GM19438 (cell line): ENCODE results near the gene MLF1.
"Not testable (repeated sequence)": the region's sequence is repeated elsewhere in the genome, so short reads cannot be mapped to it uniquely, and the experiment has no call there.

Experiments
- ATAC-seq: cut with Tn5 transposase; IDR thresholded peaks from one replicate; pipeline ENCODE4 v1.9.1; 2021; ENCODE audit warnings: low read depth; ENCODE audit not compliant: unreplicated experiment

The MLF1 gene

GRCh38 chr3:158570999-158571702 lies at the start of gene MLF1:
Gene MLF1 (plus strand): TSS chr3:158571194. CDS start chr3:158571301, 107 bp downstream.
- peak; percentile 99 for ATAC-seq

GRCh38 chr3:158522221-158523136 lies 48.5 kb upstream of the MLF1 start:
- ATAC-seq: no peak

GRCh38 chr3:158528076-158528674 lies 42.8 kb upstream of the MLF1 start:
- ATAC-seq: no peak

- no peak for ATAC-seq
Measured at GRCh38 chr3:158531334-158531733, 39.7 kb upstream of the MLF1 start.

- ATAC-seq: no peak
Measured at GRCh38 chr3:158532099-158532734, 38.8 kb upstream of the MLF1 start.

- no peak for ATAC-seq
Measured at GRCh38 chr3:158535918-158536317, 35.1 kb upstream of the MLF1 start.

- ATAC-seq: no peak
Measured at GRCh38 chr3:158539414-158540014, 31.5 kb upstream of the MLF1 start.

- no peak for ATAC-seq
Measured at GRCh38 chr3:158540066-158540465, 30.9 kb upstream of the MLF1 start.

GRCh38 chr3:158548691-158549090 lies 22.3 kb upstream of the MLF1 start:
- no peak for ATAC-seq

GRCh38 chr3:158549938-158550337 lies 21.1 kb upstream of the MLF1 start:
- not testable (repeated sequence) for ATAC-seq

GRCh38 chr3:158552124-158552523 lies 18.9 kb upstream of the MLF1 start:
- ATAC-seq: no peak

- ATAC-seq: no peak
Measured at GRCh38 chr3:158559504-158559903, 11.5 kb upstream of the MLF1 start.

GRCh38 chr3:158560979-158561378 lies 10.0 kb upstream of the MLF1 start:
- no peak for ATAC-seq

- no peak for ATAC-seq
Measured at GRCh38 chr3:158562674-158563073, 8.3 kb upstream of the MLF1 start.

GRCh38 chr3:158563076-158563475 lies 7.9 kb upstream of the MLF1 start:
- no peak for ATAC-seq

GRCh38 chr3:158565076-158565475 lies 5.9 kb upstream of the MLF1 start:
- ATAC-seq: no peak

- no peak for ATAC-seq
Measured at GRCh38 chr3:158568784-158569183, 2.2 kb upstream of the MLF1 start.

- no peak for ATAC-seq
Measured at GRCh38 chr3:158569794-158570193, 1.2 kb upstream of the MLF1 start.

GRCh38 chr3:158571969-158572765 lies 1.2 kb downstream of the MLF1 start:
- ATAC-seq: no peak

GRCh38 chr3:158572766-158573060 lies 1.7 kb downstream of the MLF1 start:
- ATAC-seq: no peak
